G401 (cell line): ENCODE measurements around the gene NEDD4. TPM values are rescaled to one million over a fixed set of nuclear protein-coding genes. Genes with fewer than 3 reads are reported as not detected.
"Not testable (repeated sequence)": the region's sequence is repeated elsewhere in the genome, so short reads cannot be mapped to it uniquely, and the experiment has no call there.

Experiments
- DNase-seq: peaks from one replicate; pipeline ENCODE4 v3.0.0-alpha.2; 2015; ENCODE audit warnings: low spot score
- in situ Hi-C: cut with HindIII; loops from 2 replicates; pipeline ENCODE4 v1.10.0; 2016; ENCODE audit warnings: low sequenced_read_pairs, mixed read lengths
- total RNA-seq: library from RNA; depleted of rRNA; stranded (reverse); fragments of >200 nt; shearing (Covaris generic); gene quantifications from 2 replicates; pipeline ENCODE4 v1.2.3, GENCODE V29; 2014

The NEDD4 gene
- total RNA-seq, 1 experiment from 2014 or later, result 25.1 TPM

DNA sequence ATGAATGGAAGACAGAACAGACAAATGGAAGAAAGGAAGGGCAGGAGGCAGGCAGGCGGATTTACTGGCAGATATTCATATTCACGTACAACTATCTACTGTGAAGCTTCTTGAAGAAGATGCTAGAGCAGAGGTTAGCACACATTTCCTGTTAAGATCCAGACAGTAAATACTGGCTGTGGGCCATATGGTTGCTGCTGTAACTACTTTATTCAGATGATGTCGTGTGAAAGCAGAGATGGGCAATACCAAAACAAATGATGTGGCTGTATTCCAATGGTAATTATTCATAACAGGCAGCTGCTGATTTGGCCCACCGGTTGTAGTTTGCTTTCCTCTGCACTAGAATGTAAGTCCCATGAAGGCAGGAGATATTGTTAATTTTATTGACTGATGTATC, 134.8 kb downstream of the NEDD4 start:
- in situ Hi-C loops, result no loop called here
- DNase-seq, result no peak

DNA sequence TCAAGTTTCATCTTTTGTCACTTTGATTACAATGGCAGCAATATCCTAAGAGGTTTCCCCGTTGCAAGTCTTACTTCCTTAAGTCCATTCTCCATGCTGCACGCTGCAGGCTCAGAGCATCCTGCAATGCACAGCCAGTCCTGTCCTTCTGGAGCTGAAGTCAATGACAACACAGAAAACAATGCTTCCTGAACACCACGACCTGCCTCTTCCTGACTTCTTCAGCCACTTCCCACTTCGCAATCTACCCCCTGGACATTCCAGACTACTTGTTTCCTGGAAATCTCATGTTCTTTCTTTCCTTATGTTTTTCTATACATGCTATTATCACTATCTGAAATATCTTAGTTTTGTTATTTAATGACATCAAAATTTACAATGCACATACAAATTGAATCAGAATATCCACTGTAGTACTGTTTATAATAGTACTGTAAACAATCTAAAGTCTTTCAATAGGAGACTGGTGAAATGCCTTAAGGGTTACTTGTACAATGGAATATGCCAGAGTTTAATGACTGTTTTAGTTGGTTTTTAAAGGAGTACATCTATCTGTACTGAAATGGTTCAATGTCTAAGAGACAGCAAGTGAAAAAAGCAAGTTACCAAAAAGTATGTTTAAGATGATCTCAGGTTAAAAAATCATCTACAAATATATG, 136.8 kb downstream of the NEDD4 start:
- in situ Hi-C loops, result no loop called here
- DNase-seq, result no peak

DNA sequence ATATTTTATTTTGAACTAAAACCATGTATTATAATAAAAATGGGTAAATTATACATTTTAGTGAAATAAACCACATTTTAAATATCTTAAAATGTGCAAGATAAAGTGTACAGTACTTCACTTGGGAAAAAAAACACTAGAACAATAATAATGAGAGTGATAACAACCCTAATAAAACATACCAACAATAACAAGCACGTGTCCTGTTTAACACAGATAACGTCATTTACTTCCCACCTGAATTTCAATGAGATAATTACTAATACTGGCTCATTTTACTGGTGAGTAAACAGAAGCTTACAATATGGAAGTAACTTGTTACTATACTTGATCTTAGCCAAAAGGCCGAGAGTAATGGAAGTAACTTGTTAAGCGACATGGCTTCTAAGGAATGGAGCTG, 140.3 kb downstream of the NEDD4 start:
- in situ Hi-C loops, result no loop called here
- DNase-seq, result no peak

DNA sequence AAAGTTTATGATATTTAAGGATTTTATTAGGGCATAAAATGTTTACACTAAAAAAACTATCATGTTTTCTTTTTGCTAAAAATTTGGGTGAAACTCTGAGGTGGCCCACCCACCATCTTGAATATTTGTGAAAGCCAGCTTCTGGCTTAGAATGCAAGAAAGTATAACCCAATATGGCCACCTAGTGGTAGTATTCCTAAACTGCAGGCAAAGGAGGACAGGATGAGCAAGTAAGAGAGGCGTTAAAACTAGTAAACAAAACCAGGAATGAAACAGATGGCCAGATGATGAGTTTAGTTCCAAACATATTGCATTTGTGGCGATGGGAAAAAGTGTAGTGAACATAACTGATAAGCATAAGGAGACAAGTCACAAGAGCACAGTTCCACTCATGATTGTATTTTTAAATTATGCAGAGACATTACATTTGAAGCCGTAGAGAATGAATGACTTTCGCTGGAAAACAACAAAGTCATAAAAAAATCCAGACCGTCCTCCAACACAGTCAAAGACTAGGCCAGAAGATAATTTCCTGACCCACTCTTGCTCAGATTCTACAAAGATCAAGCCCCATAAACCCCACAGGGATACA, 147.2 kb downstream of the NEDD4 start:
- peak; percentile 45 for DNase-seq
- in situ Hi-C loops, result no loop called here

DNA sequence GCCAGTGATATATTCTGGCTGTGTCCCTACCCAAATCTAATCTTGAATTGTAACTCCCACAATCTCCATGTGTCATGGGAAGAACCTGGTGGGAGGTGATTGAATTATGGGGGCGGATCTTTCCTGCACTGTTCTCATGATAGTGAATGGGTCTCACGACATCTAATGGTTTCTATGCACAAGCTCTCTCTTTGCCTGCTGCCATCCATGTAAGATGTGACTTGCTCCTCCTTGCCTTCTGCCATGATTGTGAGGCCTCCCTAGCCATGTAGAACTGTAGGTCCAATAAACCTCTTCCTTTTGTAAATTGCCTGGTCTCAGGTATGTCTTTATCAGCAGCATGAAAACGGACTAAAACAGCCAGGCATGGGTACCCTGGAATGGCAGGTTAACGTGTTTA, 150.5 kb downstream of the NEDD4 start:
- in situ Hi-C loops, DNase-seq: not testable (repeated sequence)

DNA sequence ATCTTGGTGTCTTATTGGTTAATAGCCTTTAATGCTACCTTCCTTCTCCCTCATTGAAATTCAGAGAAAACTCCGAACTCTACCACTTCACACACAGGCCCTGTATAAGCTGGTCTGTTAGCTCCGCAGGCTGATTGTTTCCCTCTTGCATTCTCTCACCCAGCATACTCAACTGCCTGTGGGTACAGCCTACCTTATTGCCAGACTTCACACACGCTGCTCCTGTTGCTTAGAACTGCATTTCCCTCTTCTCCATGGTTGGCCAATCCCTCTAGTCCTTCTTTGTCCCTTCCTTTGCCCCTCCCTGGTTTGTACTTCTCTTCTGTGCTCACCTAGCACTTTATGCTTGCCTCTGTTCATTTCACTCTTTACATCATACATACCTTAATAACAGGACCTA, 157.5 kb downstream of the NEDD4 start:
- in situ Hi-C loops, result no loop called here
- DNase-seq, result no peak

DNA sequence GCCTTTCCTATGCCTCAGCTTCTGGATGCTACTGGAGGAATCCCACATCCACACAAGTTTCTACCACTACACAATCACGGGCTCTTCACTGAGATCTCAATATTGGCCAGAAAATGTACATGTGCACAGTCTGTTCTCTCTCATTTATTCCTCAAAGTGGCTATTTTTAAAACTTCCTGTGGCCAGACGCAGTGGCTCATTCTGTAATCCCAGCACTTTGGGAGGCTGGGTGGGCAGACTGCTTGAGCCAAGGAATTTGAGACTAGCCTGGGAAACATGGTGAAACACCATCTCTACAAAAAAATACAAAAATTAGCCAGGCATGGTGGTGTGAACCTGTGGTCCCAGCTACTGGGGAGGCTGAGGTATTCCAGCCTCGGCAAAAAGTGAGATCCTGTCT, 159.1 kb downstream of the NEDD4 start:
- no peak for DNase-seq
- in situ Hi-C loops, result no loop called here

DNA sequence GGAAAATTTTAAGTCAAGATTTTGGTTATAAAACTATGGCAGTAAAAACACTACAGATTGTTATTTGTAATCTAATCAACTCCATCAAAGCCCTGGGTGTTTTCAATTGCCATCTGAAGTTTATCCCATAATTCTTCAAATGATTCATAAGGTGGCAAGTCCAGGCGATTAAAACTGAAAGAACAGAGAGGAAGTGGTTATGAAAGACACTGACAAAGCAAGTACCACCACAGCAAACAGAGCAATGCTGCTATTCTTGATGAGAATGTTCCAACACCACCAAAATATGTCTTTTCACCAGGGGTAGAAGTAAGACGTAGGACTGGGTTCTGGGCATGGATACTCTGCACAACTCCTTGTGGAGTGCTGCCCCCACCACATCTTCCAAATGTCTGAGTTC, 163.6 kb downstream of the NEDD4 start:
- in situ Hi-C loops, result no loop called here
- DNase-seq, result no peak

DNA sequence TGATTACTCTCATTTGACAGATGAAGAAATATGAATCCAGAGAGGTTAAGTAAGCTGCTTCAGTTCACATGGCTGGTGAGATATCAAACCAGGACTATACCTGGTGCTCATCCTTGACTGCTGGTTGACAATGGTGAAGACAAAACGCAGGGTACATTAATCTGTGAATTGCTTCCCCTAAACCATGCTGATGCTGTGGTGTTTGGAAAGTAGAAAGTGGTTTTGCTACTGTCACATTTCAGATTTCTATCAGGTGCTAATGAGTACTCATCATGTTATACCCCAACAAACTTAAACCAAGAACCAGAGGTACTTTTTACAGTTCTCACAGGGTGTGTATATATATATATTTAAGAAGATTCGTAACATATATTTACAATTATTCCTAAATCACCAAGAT, 165.5 kb downstream of the NEDD4 start:
- in situ Hi-C loops, result no loop called here
- no peak for DNase-seq

DNA sequence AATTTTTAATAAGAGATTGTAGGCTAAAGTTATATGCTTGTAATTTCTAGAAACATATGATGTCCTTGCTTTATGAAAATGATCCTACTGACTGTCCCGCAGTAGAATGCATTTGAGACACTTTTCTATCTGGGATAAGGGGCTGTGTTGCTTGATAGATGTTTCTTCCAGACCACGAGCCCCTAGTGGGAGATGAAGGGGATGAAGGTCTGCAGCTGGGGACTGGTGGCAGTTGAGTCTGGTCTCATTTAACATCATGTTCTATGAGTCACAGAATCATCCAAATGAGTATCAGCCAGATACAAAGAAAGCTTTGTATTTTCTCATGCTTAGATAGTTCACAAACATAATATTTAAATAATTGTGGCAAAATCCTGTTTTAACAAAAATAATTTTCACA, 166.2 kb downstream of the NEDD4 start:
- DNase-seq, result no peak
- in situ Hi-C loops, result no loop called here

DNA sequence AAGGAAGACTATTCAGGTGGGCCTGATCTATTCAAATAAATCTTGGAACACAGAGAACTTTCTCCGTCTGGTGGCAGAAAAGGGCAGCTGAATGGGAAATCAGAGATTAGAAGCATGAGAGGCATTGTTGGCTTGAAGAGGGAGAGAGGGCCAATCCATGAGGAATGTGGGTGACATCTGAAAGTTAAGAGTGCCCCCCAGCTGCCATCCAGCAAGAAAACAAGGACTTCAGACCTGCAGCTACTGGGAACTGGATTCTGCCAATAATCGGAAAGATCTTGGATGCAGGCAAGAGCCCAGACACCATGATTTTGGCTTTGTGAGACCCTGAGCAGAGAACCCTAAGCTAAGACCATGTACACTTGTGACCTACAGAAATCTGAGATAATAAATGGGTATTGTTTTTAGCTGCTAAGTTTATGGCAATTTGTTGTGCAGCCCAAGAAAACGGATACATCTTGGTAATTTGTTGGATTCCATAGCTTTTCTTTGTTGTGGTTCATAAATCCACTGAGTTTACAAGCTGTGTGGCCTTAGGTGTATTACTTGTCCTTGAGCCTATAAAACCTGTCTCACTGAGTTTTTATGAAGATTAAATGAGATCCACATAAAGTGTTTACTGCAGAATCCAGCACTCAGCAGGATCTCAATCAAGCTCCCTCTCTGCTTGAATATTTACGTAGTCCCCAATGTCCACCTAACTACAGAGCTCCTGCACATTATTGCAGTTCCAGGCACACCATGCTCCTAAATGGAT, 168.4 kb downstream of the NEDD4 start:
- peak; percentile 3 for DNase-seq

DNA sequence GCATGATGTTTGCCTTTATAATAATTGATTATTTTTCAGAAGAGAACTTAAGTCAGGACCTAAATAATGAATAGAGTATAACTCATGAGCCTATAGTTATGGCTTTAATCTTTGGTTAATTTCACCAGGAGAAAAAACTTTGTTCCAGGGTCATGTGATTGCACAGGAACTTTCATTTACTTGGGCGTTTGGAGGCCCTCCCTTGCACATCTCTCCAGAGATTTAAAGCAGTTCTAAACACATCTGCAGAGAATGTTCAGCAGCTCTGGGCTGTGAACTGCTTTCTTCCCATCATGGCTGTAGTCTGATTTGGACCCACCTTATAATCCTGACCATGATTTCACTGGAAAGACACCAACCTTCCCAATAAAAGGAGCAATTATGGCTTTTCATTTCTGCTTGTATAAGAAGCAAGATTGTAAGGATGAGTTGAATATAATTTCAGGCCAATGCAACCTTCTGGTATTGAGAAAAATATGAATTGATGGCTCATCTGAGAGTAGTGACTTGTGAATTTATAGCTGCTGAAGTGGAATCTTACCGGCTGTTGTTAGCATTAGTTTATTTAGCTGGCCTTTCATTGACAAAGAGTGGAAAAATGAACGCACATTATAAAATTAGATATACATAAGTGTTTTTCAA, 169.6 kb downstream of the NEDD4 start:
- DNase-seq, result no peak
- in situ Hi-C loops, result no loop called here

More for the DNA sequence above, 168.4 kb downstream of the NEDD4 start:
- in situ Hi-C loops, result no loop called here

DNA sequence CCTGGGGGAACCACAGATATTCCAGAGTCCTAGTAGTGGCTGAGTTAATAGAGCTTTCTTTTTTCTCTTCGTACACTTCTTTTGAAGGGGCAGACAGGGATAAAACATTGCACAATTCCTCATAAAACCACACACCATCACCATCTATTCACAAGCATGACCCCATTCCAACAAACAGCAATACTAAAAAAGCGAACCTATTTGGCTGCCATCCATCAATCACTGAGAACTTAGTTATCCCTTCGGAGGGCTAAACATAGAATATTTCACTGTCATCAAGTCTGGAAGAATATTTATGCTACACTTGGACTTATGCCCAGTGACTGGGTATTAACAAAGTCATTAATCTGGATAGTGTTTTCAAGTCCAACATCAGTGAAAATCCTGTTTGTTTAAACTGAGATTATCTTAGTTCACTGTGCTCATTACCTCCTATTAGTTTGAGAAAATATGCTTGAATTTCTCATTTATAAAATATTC, 170.2 kb downstream of the NEDD4 start:
- no peak for DNase-seq
- in situ Hi-C loops, result no loop called here

DNA sequence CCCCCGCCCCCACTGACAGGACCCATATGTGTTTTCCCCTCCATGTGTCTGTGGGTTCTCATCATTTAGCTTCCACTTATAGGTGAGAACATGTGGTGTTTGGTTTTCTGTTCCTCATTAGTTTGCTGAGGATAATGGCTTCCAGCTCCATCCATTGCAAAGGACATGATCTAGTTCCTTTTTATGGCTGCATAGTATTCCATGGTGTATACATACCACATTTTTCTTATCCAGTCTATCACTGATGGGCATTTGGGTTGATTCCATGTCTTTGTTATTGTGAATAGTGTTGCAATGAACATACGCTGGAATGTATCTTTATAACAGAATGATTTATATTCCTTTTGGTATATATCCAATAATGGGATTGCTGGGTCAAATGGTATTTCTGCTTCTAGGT, 171.7 kb downstream of the NEDD4 start:
- DNase-seq, in situ Hi-C loops: not testable (repeated sequence)

DNA sequence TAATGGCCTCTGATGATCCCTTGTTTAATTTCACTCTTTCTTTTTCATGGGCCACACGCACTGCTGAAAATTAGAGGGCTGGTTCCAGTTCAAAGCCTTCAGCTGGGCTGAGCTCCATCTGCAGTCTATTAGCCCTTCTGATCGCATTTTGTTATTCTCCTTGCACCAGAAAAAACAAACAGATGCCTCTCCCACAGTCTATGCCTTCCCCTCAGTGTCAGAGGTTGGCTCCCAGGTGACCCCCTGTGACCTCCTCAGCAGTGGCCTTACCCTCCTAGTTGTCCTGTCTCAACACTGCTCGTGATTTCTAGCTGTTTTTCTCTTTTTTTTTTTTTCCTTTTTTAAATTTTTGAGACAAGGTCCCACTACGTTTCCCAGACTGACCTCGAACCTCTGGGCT, 173.4 kb downstream of the NEDD4 start:
- no peak for DNase-seq
- in situ Hi-C loops, result no loop called here

DNA sequence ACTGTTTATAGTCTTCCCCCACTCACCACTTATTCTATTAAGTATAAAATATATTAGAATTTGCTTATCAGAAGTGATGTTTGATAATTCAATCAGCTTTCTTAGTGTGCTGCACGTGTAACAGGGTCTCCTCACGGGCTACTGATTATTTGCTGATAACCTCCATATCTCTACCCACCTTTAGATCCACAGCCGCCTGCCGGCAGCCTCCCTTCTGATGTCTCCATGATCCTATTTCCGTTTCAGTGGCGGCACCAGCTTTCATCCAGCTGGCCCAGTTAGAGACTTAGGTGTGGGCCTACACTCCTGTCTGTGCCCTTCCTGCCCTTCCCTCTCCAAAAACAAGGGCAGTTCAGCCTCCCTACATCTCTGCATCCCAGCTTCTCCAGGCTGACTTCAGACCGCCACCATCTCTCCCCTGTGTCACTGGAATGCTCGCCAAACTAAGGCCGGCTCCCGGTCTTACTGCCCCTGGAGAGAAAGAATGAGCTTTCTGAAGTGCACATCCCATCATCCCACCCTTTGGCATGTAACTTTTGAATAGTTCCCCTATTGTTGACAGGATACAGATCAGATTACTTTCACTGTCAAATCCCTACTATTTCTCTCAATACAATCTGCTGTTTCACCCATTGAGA, 173.9 kb downstream of the NEDD4 start:
- in situ Hi-C loops, result no loop called here
- no peak for DNase-seq

DNA sequence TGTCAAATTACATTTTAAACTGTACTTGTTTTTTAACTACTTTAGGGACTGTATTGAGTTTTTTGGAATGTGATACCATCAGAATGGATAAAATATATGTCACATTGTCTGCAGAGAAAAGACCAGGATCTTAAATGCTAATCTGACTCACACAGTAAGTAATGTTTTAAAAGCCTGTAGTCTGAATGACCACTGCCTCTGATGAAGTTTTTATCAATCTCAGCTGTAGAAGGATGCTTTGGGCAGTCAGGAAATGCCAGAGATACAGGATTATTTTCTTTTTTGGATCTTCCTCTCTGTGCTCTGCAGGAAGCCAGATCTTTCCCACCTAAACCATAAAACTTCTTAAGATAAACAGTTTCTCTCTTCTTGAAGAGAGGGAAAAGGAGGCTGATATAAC, 177.4 kb downstream of the NEDD4 start:
- no peak for DNase-seq
- in situ Hi-C loops, result no loop called here

DNA sequence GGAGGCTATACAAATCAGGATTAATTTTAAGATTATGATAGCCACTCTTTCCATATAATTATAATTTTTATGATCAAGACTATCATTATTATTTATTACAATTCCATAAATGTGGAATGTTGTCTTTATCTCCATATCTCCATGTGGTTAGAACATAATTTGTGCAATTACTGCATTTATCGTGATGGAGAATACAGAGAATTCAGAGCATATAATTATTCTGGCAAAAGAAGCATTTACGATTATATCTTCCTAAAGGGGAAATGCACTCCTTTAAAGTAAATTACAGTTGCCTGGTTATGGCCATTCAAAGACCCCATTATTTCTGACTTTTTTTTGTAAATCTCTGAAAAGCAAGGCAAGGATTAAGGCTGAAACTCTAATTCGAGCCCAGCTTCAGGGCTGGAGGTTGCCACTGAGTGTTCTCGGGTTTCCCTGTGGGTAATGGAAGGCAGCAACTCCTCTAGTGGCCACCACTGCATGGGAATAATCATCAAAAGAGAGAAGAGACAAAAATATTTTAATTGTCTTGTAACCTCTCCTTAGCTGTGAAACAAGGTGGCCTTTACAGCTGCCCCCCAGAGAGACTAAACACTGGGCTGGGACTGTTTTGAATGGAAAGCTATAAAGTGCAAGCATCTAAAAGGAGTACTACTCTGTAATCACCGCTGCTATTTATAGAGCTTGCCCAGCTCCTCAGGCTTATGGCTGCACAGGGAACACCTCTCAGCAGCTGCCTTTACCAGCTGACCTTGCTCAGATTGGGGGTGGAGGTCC, 190.6 kb downstream of the NEDD4 start:
- DNase-seq, result no peak

DNA sequence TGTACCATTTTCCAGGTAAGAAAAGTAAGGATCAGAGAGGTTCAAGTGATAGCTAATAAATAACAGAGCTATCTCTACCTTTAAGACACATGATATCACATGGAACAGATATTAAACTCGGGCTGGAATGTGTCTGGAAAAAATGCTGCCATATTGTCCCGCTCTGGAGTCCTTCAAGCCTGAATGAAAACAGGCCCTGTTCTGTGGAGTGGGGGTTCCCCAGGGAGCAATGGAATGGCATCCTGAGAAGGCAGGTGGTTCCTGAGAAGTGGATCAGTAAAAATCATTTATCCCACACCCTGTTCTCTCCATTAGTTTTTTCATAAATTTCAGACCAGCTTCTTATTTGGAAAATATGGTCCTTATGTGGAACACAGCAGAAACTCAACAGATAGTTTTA, 193.2 kb downstream of the NEDD4 start:
- in situ Hi-C loops, result no loop called here

More for the DNA sequence above, 190.6 kb downstream of the NEDD4 start:
- in situ Hi-C loops, result no loop called here

More for the DNA sequence above, 193.2 kb downstream of the NEDD4 start:
- no peak for DNase-seq
